Neural cell (in vitro differentiated cells): ENCODE data around the gene PLXDC2. TPM values are rescaled to one million over a fixed set of nuclear protein-coding genes. Genes with fewer than 3 reads are reported as not detected.

Experiments
- H2AFZ ChIP-seq: fragments of 200-600, 300-800 bp; sonication (generic), shearing (Covaris generic); 2 replicates; pipeline ENCODE4 v1.6.0; 2014; ENCODE audit warnings: low read depth, mild to moderate bottlenecking, antibody characterized with exemption, low read length, moderate library complexity
- H3F3A ChIP-seq: fragments of 200-600 bp; shearing (Covaris generic); 2 replicates; pipeline ENCODE4 v1.6.1; 2016; ENCODE audit warnings: mild to moderate bottlenecking, moderate library complexity, mixed read lengths, antibody characterized with exemption, low read length; ENCODE audit not compliant: insufficient read depth, poor library complexity, severe bottlenecking
- H3K27ac ChIP-seq: fragments of 200-600, 300-800 bp; sonication (generic), shearing (Covaris generic); 2 replicates; pipeline ENCODE4 v1.5.1; 2014; ENCODE audit warnings: mild to moderate bottlenecking, low read length, moderate library complexity
- H3K27me3 ChIP-seq: fragments of 300-800, 200-600 bp; sonication (generic), shearing (Covaris generic); 2 replicates; pipeline ENCODE4 v1.6.0; 2014; ENCODE audit warnings: mild to moderate bottlenecking, low read depth, low read length, moderate library complexity; ENCODE audit not compliant: insufficient read depth
- H3K36me3 ChIP-seq: fragments of 300-800, 200-600 bp; sonication (generic), shearing (Covaris generic); 2 replicates; pipeline ENCODE4 v1.5.1; 2014; ENCODE audit warnings: mild to moderate bottlenecking, antibody characterized with exemption, low read length, moderate library complexity; ENCODE audit not compliant: insufficient read depth
- H3K4me2 ChIP-seq: fragments of 300-800, 200-600 bp; sonication (generic), shearing (Covaris generic); 2 replicates; pipeline ENCODE4 v1.6.0; 2014; ENCODE audit warnings: mild to moderate bottlenecking, low read length
- H3K4me3 ChIP-seq: fragments of 300-800, 200-600 bp; sonication (generic), shearing (Covaris generic); 2 replicates; pipeline ENCODE4 v1.5.1; 2014; ENCODE audit warnings: mild to moderate bottlenecking, low read length, moderate library complexity
- H3K79me2 ChIP-seq: fragments of 200-600 bp; shearing (Covaris generic); replicated peaks from 2 replicates; pipeline ENCODE4 v1.6.0; 2014; ENCODE audit warnings: mild to moderate bottlenecking, low read length, moderate library complexity; ENCODE audit not compliant: insufficient read depth
- H3K9ac ChIP-seq: fragments of 300-800, 200-600 bp; sonication (generic), shearing (Covaris generic); 2 replicates; pipeline ENCODE4 v1.6.1; 2016; ENCODE audit warnings: mild to moderate bottlenecking, low read length, mixed read lengths
- H3K9me2 ChIP-seq: fragments of 200-600 bp; shearing (Covaris generic); 2 replicates; pipeline ENCODE4 v1.6.1; 2016; ENCODE audit warnings: mild to moderate bottlenecking, low read length, mixed read lengths; ENCODE audit not compliant: insufficient read depth
- H3K9me3 ChIP-seq: fragments of 200-600, 300-800 bp; sonication (generic), shearing (Covaris generic); 2 replicates; pipeline ENCODE4 v1.6.1; 2016; ENCODE audit warnings: mild to moderate bottlenecking, mixed run types, low read length, moderate library complexity, mixed read lengths
- H4K20me1 ChIP-seq: fragments of 200-600 bp; shearing (Covaris generic); 2 replicates; pipeline ENCODE4 v1.6.1; 2016; ENCODE audit warnings: mild to moderate bottlenecking, mixed run types; ENCODE audit not compliant: insufficient read depth
- EP300 ChIP-seq: fragments of 450-650 bp; conservative IDR thresholded peaks from 2 replicates; pipeline ENCODE4 v1.6.1; 2014; ENCODE audit warnings: antibody characterized with exemption, mild to moderate bottlenecking, moderate library complexity; ENCODE audit not compliant: poor library complexity, severe bottlenecking
- EZH2 ChIP-seq: fragments of 200-600, 300-800 bp; shearing (Covaris generic), sonication (generic); IDR thresholded peaks from 2 replicates; pipeline ENCODE4 v1.6.1; 2014; ENCODE audit warnings: antibody characterized with exemption, low read length, borderline replicate concordance, mild to moderate bottlenecking; ENCODE audit not compliant: insufficient read depth, poor library complexity, severe bottlenecking
- MXI1 ChIP-seq: fragments of 450-650 bp; conservative IDR thresholded peaks from 2 replicates; pipeline ENCODE4 v1.6.1; 2014; ENCODE audit warnings: antibody characterized with exemption, mild to moderate bottlenecking; ENCODE audit not compliant: poor library complexity, severe bottlenecking
- POLR2AphosphoS5 ChIP-seq: IDR thresholded peaks from 2 replicates; pipeline ENCODE4 v1.6.1; 2012
- RAD21 ChIP-seq: fragments of 450-650 bp; conservative IDR thresholded peaks from 2 replicates; pipeline ENCODE4 v1.6.1; 2014; ENCODE audit warnings: antibody characterized with exemption, mild to moderate bottlenecking, moderate library complexity
- SMC3 ChIP-seq: fragments of 450-650 bp; conservative IDR thresholded peaks from 2 replicates; pipeline ENCODE4 v1.6.1; 2014; ENCODE audit warnings: antibody characterized with exemption, mild to moderate bottlenecking, moderate library complexity; ENCODE audit not compliant: poor library complexity
- TAF1 ChIP-seq: IDR thresholded peaks from 2 replicates; pipeline ENCODE4 v1.6.1; 2012; ENCODE audit warnings: low read depth
- polyA plus RNA-seq: library from polyadenylated mRNA; depleted of rRNA; stranded (reverse); fragments of >200 nt; gene quantifications from 2 replicates; pipeline ENCODE4 v1.2.3, GENCODE V29; 2014
- TF ChIP-seq, protein P1 (sequence below): fragments of 450-650 bp; IDR thresholded peaks from 2 replicates; pipeline ENCODE4 v1.5.1; 2014; ENCODE audit warnings: antibody characterized with exemption, mild to moderate bottlenecking, moderate library complexity; ENCODE audit not compliant: poor library complexity, severe bottlenecking
- TF ChIP-seq, protein P2 (sequence below): IDR thresholded peaks from 2 replicates; pipeline ENCODE4 v1.6.1; 2012; ENCODE audit warnings: borderline replicate concordance

The PLXDC2 gene
- polyA plus RNA-seq, 1 donor from 2014 or later: 2.3 TPM

DNA sequence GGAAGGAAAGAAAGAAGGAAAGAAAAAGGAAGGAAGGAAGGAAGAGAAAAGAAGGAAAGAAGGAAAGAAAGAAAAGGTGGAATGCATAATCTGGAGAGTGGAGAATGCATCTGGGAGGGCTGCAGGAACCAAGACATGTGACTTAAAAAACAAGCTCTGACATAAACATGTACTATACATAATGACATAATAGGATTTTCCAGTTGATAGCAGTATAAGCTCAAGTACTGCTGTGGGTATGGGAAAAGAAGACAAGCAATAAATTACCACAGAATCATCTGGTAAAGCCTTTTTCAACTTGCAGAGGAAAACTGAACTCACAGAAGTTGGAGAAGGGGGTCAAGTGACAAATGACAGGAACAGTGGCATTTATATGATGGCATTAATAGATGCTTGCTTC, 345.9 kb downstream of the PLXDC2 start:
- no peaks in the 10 kb centered on the region for H4K20me1 ChIP-seq
- no peaks in the 10 kb centered on the region for H3K9me3 ChIP-seq
- no peaks in the 10 kb centered on the region for H3K9me2 ChIP-seq
- no peak overlapping the region for H3K4me3 ChIP-seq
- no peaks in the 10 kb centered on the region for H3K36me3 ChIP-seq
- no peaks in the 10 kb centered on the region for H3K79me2 ChIP-seq
- no peak for TF ChIP-seq POLR2AphosphoS5
- TF ChIP-seq EZH2: no peak
- no peak for TF ChIP-seq MXI1
- no peak for TF ChIP-seq RAD21
- no peak for TF ChIP-seq TAF1
- TF ChIP-seq SMC3: no peak
- TF ChIP-seq, protein P1, sequence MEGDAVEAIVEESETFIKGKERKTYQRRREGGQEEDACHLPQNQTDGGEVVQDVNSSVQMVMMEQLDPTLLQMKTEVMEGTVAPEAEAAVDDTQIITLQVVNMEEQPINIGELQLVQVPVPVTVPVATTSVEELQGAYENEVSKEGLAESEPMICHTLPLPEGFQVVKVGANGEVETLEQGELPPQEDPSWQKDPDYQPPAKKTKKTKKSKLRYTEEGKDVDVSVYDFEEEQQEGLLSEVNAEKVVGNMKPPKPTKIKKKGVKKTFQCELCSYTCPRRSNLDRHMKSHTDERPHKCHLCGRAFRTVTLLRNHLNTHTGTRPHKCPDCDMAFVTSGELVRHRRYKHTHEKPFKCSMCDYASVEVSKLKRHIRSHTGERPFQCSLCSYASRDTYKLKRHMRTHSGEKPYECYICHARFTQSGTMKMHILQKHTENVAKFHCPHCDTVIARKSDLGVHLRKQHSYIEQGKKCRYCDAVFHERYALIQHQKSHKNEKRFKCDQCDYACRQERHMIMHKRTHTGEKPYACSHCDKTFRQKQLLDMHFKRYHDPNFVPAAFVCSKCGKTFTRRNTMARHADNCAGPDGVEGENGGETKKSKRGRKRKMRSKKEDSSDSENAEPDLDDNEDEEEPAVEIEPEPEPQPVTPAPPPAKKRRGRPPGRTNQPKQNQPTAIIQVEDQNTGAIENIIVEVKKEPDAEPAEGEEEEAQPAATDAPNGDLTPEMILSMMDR: no peak
- no peak for TF ChIP-seq EP300
- TF ChIP-seq, protein P2, sequence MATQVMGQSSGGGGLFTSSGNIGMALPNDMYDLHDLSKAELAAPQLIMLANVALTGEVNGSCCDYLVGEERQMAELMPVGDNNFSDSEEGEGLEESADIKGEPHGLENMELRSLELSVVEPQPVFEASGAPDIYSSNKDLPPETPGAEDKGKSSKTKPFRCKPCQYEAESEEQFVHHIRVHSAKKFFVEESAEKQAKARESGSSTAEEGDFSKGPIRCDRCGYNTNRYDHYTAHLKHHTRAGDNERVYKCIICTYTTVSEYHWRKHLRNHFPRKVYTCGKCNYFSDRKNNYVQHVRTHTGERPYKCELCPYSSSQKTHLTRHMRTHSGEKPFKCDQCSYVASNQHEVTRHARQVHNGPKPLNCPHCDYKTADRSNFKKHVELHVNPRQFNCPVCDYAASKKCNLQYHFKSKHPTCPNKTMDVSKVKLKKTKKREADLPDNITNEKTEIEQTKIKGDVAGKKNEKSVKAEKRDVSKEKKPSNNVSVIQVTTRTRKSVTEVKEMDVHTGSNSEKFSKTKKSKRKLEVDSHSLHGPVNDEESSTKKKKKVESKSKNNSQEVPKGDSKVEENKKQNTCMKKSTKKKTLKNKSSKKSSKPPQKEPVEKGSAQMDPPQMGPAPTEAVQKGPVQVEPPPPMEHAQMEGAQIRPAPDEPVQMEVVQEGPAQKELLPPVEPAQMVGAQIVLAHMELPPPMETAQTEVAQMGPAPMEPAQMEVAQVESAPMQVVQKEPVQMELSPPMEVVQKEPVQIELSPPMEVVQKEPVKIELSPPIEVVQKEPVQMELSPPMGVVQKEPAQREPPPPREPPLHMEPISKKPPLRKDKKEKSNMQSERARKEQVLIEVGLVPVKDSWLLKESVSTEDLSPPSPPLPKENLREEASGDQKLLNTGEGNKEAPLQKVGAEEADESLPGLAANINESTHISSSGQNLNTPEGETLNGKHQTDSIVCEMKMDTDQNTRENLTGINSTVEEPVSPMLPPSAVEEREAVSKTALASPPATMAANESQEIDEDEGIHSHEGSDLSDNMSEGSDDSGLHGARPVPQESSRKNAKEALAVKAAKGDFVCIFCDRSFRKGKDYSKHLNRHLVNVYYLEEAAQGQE: no peak
- no peak overlapping the region for H3K9ac ChIP-seq
- no peak overlapping the region for H3K4me2 ChIP-seq
- H3K27ac ChIP-seq: no peak overlapping the region
- H3K27me3 ChIP-seq: no peaks in the 10 kb centered on the region
- H2AFZ ChIP-seq: no peak overlapping the region
- no peaks in the 10 kb centered on the region for H3F3A ChIP-seq

DNA sequence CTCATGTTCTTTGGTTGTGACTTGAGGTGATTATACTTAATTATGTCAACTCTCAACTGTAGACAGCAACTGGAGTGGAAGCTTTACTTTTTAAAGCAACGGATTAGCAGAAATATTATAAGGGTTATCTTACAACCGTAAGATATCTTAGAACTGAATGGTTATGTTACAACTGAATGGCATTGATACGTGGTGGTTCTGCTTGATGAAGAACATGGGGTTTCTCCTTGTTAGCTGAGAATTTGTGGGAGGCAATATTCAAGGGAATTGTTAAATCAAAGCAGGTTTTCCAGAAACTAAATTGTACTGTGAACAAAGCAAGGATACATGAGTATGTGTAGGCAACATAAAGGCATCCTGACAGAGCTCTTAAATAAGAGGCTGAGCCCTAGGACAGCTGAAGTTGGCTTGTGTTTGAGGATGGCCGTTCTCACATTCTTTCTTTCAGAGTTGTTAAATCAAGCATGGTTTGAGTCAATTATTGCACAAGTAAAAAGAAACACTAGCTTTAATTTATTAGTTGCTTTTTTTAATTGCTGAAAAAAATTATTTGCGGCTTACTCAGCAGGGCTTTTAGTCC, 350.0 kb downstream of the PLXDC2 start:
- Histone ChIP-seq H3F3A (no peaks in the 10 kb centered on the region), H3K9me3 (no peaks in the 10 kb centered on the region), H3K4me2 (no peak overlapping the region), H3K27me3 (no peaks in the 10 kb centered on the region), H3K27ac (no peak overlapping the region), H3K9me2 (no peaks in the 10 kb centered on the region), H2AFZ (no peak overlapping the region), H3K4me3 (no peak overlapping the region), H3K36me3 (no peaks in the 10 kb centered on the region), H3K79me2 (no peaks in the 10 kb centered on the region), H3K9ac (no peak overlapping the region), H4K20me1 (no peaks in the 10 kb centered on the region)
- TF ChIP-seq RAD21 (no peak), EP300 (no peak), TAF1 (no peak), SMC3 (no peak), EZH2 (no peak), POLR2AphosphoS5 (no peak), MXI1 (no peak)
- TF ChIP-seq, protein P1: no peak
- TF ChIP-seq, protein P2: no peak
